MCF 10A (cell line): Measurements from ENCODE around the gene CPNE4. TPM values are rescaled to one million over a fixed set of nuclear protein-coding genes. Genes with fewer than 3 reads are reported as not detected.
A peak's percentile ranks its signal among the peaks of the same experiment; 100 is the strongest.

Experiments used
- BruUV-seq: library from RNA; stranded (reverse); fragments of 400-500 nt; replicated peaks from 2 replicates; lab custom pipeline; 2021; lab: Mats Ljungman, UMichigan
- CTCF ChIA-PET: fragments of 300-600 bp; sonication (Branson Sonifier 250); formaldehyde crosslinking; extraction: SDS; loops from one replicate; lab custom pipeline; 2021; ENCODE audit warnings: antibody characterized with exemption, inconsistent platforms; lab: Yijun Ruan, JAX
- POLR2A ChIA-PET: fragments of 300-600, 350-650 bp; sonication (Branson Sonifier 250); formaldehyde crosslinking; extraction: SDS; loops from one replicate; lab custom pipeline; 2020; ENCODE audit warnings: antibody characterized with exemption, inconsistent platforms; lab: Yijun Ruan, JAX
- DNase-seq: peaks from one replicate; pipeline ENCODE4 v3.0.0-alpha.2; 2018; ENCODE audit not compliant: unreplicated experiment
- H3K27ac Mint-ChIP-seq: one replicate; pipeline ENCODE4 v1.8.0; 2022; ENCODE audit warnings: mild to moderate bottlenecking, low read depth, mixed read lengths; ENCODE audit not compliant: unreplicated experiment
- H3K27me3 Mint-ChIP-seq: one replicate; pipeline ENCODE4 v1.8.0; 2022; ENCODE audit warnings: mixed read lengths; ENCODE audit not compliant: insufficient read depth, unreplicated experiment
- H3K36me3 Mint-ChIP-seq: one replicate; pipeline ENCODE4 v1.8.0; 2022; ENCODE audit warnings: mild to moderate bottlenecking, moderate library complexity, mixed read lengths; ENCODE audit not compliant: insufficient read depth, unreplicated experiment
- H3K4me1 Mint-ChIP-seq: one replicate; pipeline ENCODE4 v1.8.0; 2022; ENCODE audit warnings: mixed read lengths; ENCODE audit not compliant: insufficient read depth, unreplicated experiment
- H3K4me3 Mint-ChIP-seq: one replicate; pipeline ENCODE4 v1.8.0; 2022; ENCODE audit warnings: mild to moderate bottlenecking, moderate library complexity, mixed read lengths; ENCODE audit not compliant: unreplicated experiment
- H3K9me3 Mint-ChIP-seq: one replicate; pipeline ENCODE4 v1.8.0; 2022; ENCODE audit warnings: mixed read lengths; ENCODE audit not compliant: unreplicated experiment
- CTCF ChIP-seq: fragments of 200-600 bp; IDR thresholded peaks from one replicate; pipeline ENCODE4 v1.8.0; 2022; ENCODE audit warnings: antibody characterized with exemption, mild to moderate bottlenecking; ENCODE audit not compliant: unreplicated experiment
- intact Hi-C: fragments of 100-400 bp; cut with micrococcal nuclease; formaldehyde crosslinking; loops from 2 replicates; pipeline ENCODE4 v1.14.1; 2022
- total RNA-seq: library from RNA; stranded (reverse); gene quantifications from 2 replicates; pipeline ENCODE4 v1.2.3, GENCODE V29; 2022

The CPNE4 gene
- total RNA-seq, 1 experiment from 2014 or later, result not detected

- no peaks in the 10 kb centered on the region for H3K9me3 Mint-ChIP-seq
- peaks cover 30% of the 10 kb centered on the region for H3K27me3 Mint-ChIP-seq
- no peaks in the 10 kb centered on the region for H3K4me1 Mint-ChIP-seq
- no peaks in the 10 kb centered on the region for H3K36me3 Mint-ChIP-seq
- no peak for TF ChIP-seq CTCF
- H3K27ac Mint-ChIP-seq, result no peak overlapping the region
- POLR2A ChIA-PET, result no interaction called here
- intact Hi-C loops, result no loop called here
- H3K4me3 Mint-ChIP-seq, result no peak overlapping the region
- CTCF ChIA-PET, result no interaction called here
- DNase-seq, result no peak
- no TSS peak for BruUV-seq
Measured at GRCh38 chr3:131914090-131914691, 120.6 kb downstream of the CPNE4 start.

- ChIA-PET CTCF (no interaction called here), POLR2A (no interaction called here)
- H3K27ac Mint-ChIP-seq, result no peak overlapping the region
- BruUV-seq, result no TSS peak
- H3K36me3 Mint-ChIP-seq, result no peaks in the 10 kb centered on the region
- H3K4me3 Mint-ChIP-seq, result no peak overlapping the region
- H3K4me1 Mint-ChIP-seq, result no peaks in the 10 kb centered on the region
- no peak for DNase-seq
- no peaks in the 10 kb centered on the region for H3K9me3 Mint-ChIP-seq
- peaks cover 21% of the 10 kb centered on the region for H3K27me3 Mint-ChIP-seq
- intact Hi-C loops, result no loop called here
- TF ChIP-seq CTCF, result no peak
Measured at GRCh38 chr3:131912255-131912654, 122.6 kb downstream of the CPNE4 start.

- intact Hi-C loops, result no loop called here
- ChIA-PET CTCF (interaction anchor here (0.8 to 1.0 kb wide), 2 partner anchors 112 to 129 kb away, joined by 3 to 4 read pairs; no protein-coding TSS in a partner anchor), POLR2A (no interaction called here)
- BruUV-seq, result no TSS peak
- Mint-ChIP-seq H3K4me1 (no peaks in the 10 kb centered on the region), H3K9me3 (no peaks in the 10 kb centered on the region), H3K27ac (no peak overlapping the region), H3K27me3 (peaks cover 11% of the 10 kb centered on the region), H3K4me3 (no peak overlapping the region), H3K36me3 (no peaks in the 10 kb centered on the region)
- TF ChIP-seq CTCF, result no peak
- DNase-seq, result peak; percentile 26
Measured at GRCh38 chr3:131907796-131908195, 127.0 kb downstream of the CPNE4 start.

- H3K4me1 Mint-ChIP-seq, result no peaks in the 10 kb centered on the region
- ChIA-PET POLR2A (interaction anchor here (0.6 to 0.7 kb wide), 2 partner anchors 69 to 80 kb away, joined by 3 read pairs; no protein-coding TSS in a partner anchor), CTCF (interaction anchor here (0.7 kb wide), 1 partner anchor 41 kb away, joined by 6 read pairs; no protein-coding TSS in a partner anchor)
- H3K9me3 Mint-ChIP-seq, result no peaks in the 10 kb centered on the region
- no peaks in the 10 kb centered on the region for H3K36me3 Mint-ChIP-seq
- no peak overlapping the region for H3K4me3 Mint-ChIP-seq
- intact Hi-C loops, result no loop called here
- BruUV-seq, result no TSS peak
- no peak overlapping the region for H3K27ac Mint-ChIP-seq
- TF ChIP-seq CTCF, result no peak
- peak; percentile 77 for DNase-seq
- peaks cover 11% of the 10 kb centered on the region for H3K27me3 Mint-ChIP-seq
Measured at GRCh38 chr3:131903988-131904415, 130.8 kb downstream of the CPNE4 start.
